ENCODE results near the gene COMMD2.

Gene COMMD2

GRCh38 chr3:149701206-149701976 lies 50.9 kb downstream of the COMMD2 start:
- Histone ChIP-seq H3K36me3 (ENCODE audit: control insufficient read depth, low read length) (no peaks in the 10 kb centered on the region), H3K4me2 (ENCODE audit: low read length) (no peak overlapping the region), H3K27me3 (ENCODE audit: control insufficient read depth, low read length) (peaks cover 3% of the 10 kb centered on the region; the same call in 1 of the 2 replicates), H3K4me3 (ENCODE audit: low read length) (no peak overlapping the region), H3K9me3 (ENCODE audit: control insufficient read depth, insufficient read depth, low read length) (peaks cover 13% of the 10 kb centered on the region; the same call in 1 of the 2 replicates), H3K79me2 (ENCODE audit: control insufficient read depth, low read length) (no peaks in the 10 kb centered on the region), H4K20me1 (ENCODE audit: control insufficient read depth, insufficient read depth, low read depth, low read length) (0 out of 2 replicates have a peak, but pooled peaks cover 2% of the 10 kb centered on the region), H3K9me2 (replicated peaks; ENCODE audit: control insufficient read depth, low read length) (no peaks in the 10 kb centered on the region), H3K27ac (ENCODE audit: low read depth, low read length) (no peak overlapping the region), H3K4me1 (ENCODE audit: control insufficient read depth, low read length) (no peaks in the 10 kb centered on the region), H3F3A (ENCODE audit: control insufficient read depth, insufficient read depth) (no peaks in the 10 kb centered on the region)
- no peak for TF ChIP-seq EZH2phosphoT487 (IDR thresholded peaks at IDR 0.05; ENCODE audit: borderline replicate concordance, low read length)
- TF ChIP-seq CTCF (IDR thresholded peaks at IDR 0.05; ENCODE audit: low read depth, low read length, poor library complexity, severe bottlenecking): no peak

All from DOHH2 (cell line).